Measurements from ENCODE around the gene PLPP4. TPM values are rescaled to one million over a fixed set of nuclear protein-coding genes. Genes with fewer than 3 reads are reported as not detected.

Gene PLPP4
- total and polyA plus RNA-seq, 2 of the 13 experiments (the other 11 are each of a cell fraction or from before 2014, with no cell fraction given), result not detected

GRCh38 chr10:120628197-120628596, 171.2 kb downstream of the PLPP4 start (continued):
- TF ChIP-seq CSRNP1 (CRISPR knock-in tag; IDR thresholded peaks at IDR 0.05), result no peak
- no peak for TF ChIP-seq TCF12 (IDR thresholded peaks at IDR 0.05)
- no peak for TF ChIP-seq TCF12 (CRISPR knock-in tag; IDR thresholded peaks at IDR 0.05)
- TF ChIP-seq SRSF4 (IDR thresholded peaks at IDR 0.05; ENCODE audit: low read depth, low read length, poor library complexity, severe bottlenecking), result no peak
- no peak for TF ChIP-seq MED1 (CRISPR knock-in tag; IDR thresholded peaks at IDR 0.05)
- no peak for TF ChIP-seq CHD2 (IDR thresholded peaks at IDR 0.05; ENCODE audit: low read depth, low read length)
- TF ChIP-seq ZNF101 (CRISPR knock-in tag; IDR thresholded peaks at IDR 0.05; ENCODE audit: borderline replicate concordance, low read depth), result no peak
- TF ChIP-seq FOXK1 (CRISPR knock-in tag; IDR thresholded peaks at IDR 0.05; ENCODE audit: borderline replicate concordance, low read depth), result no peak
- TF ChIP-seq GTF2F1 (IDR thresholded peaks at IDR 0.05; ENCODE audit: low read length), result no peak
- no peak for TF ChIP-seq ZNF781 (CRISPR knock-in tag; IDR thresholded peaks at IDR 0.05; ENCODE audit: borderline replicate concordance, not compliant biosample characterization)
- TF ChIP-seq MNT (IDR thresholded peaks at IDR 0.05), result no peak
- TF ChIP-seq ZNF512B (CRISPR knock-in tag; IDR thresholded peaks at IDR 0.05; ENCODE audit: borderline replicate concordance), result no peak

Data from HepG2 (cell line).